ENCODE results near the gene VHLL.

- no peak for TF ChIP-seq POLR2A (IDR thresholded peaks at IDR 0.05)
- TF ChIP-seq CTCF (IDR thresholded peaks at IDR 0.05) = no peak
Measured at GRCh38 chr1:156336242-156336641, 37.1 kb upstream of the VHLL start.

Measured in lower leg skin (tissue), 3 donors.